Caco-2 (cell line): ENCODE measurements around the gene APOH. TPM values are rescaled to one million over a fixed set of nuclear protein-coding genes. Genes with fewer than 3 reads are reported as not detected.

Experiments
- BruUV-seq: library from RNA; stranded (reverse); fragments of 400-500 nt; replicated peaks from 2 replicates; lab custom pipeline; 2021; lab: Mats Ljungman, UMichigan
- CTCF ChIA-PET: fragments of 300-600 bp; sonication (Branson Sonifier 250); formaldehyde crosslinking; loops from one replicate; lab custom pipeline; 2022; ENCODE audit warnings: antibody characterized with exemption; lab: Charles Lee
- POLR2A ChIA-PET: fragments of 300-600 bp; sonication (Branson Sonifier 250); formaldehyde crosslinking; loops from one replicate; lab custom pipeline; 2022; ENCODE audit warnings: antibody characterized with exemption; lab: Charles Lee
- DNase-seq, 2 experiments: peaks; one replicate each; pipeline versions ENCODE4 v3.0.0 to v3.0.0-alpha.2; 2020 to 2022
- H3K27me3 ChIP-seq: replicated peaks from 2 replicates; pipeline ENCODE4 v1.6.0; 2011; ENCODE audit warnings: low read length; ENCODE audit not compliant: control insufficient read depth, insufficient read depth
- H3K36me3 ChIP-seq: 2 replicates; pipeline ENCODE4 v1.5.1; 2011; ENCODE audit warnings: low read length; ENCODE audit not compliant: control insufficient read depth, insufficient read depth
- H3K4me1 ChIP-seq: fragments of 250-450 bp; sonication (Bioruptor Pico); 2 replicates; pipeline ENCODE4 v1.5.1; 2020; ENCODE audit warnings: mild to moderate bottlenecking
- H3K4me3 ChIP-seq: 2 replicates; pipeline ENCODE4 v1.5.1; 2011; ENCODE audit warnings: low read depth, mild to moderate bottlenecking, control low read depth, low read length
- H3K9me3 ChIP-seq: fragments of 250-450 bp; sonication (Bioruptor Pico); 2 replicates; pipeline ENCODE4 v1.5.1; 2020; ENCODE audit warnings: mild to moderate bottlenecking, moderate library complexity
- H3K27ac Mint-ChIP-seq: one replicate; pipeline ENCODE4 v1.8.0; 2022; ENCODE audit warnings: mixed read lengths; ENCODE audit not compliant: unreplicated experiment
- H3K27me3 Mint-ChIP-seq: one replicate; pipeline ENCODE4 v1.8.0; 2022; ENCODE audit warnings: mixed read lengths; ENCODE audit not compliant: insufficient read depth, unreplicated experiment
- H3K36me3 Mint-ChIP-seq: one replicate; pipeline ENCODE4 v1.8.0; 2022; ENCODE audit warnings: mild to moderate bottlenecking, mixed read lengths; ENCODE audit not compliant: insufficient read depth, unreplicated experiment
- H3K4me1 Mint-ChIP-seq: one replicate; pipeline ENCODE4 v1.8.0; 2022; ENCODE audit warnings: low read depth, mixed read lengths; ENCODE audit not compliant: unreplicated experiment
- H3K4me3 Mint-ChIP-seq: one replicate; pipeline ENCODE4 v1.8.0; 2022; ENCODE audit warnings: mild to moderate bottlenecking, moderate library complexity, mixed read lengths; ENCODE audit not compliant: unreplicated experiment
- H3K9me3 Mint-ChIP-seq: one replicate; pipeline ENCODE4 v1.8.0; 2022; ENCODE audit warnings: mixed read lengths; ENCODE audit not compliant: unreplicated experiment
- intact Hi-C: fragments of 100-400 bp; cut with micrococcal nuclease; formaldehyde crosslinking; loops from one replicate; pipeline ENCODE4 v1.10.0; 2022; ENCODE audit not compliant: unreplicated experiment
- total RNA-seq: library from RNA; stranded (reverse); gene quantifications from 2 replicates; pipeline ENCODE4 v1.2.3, GENCODE V29; 2022
- TF ChIP-seq, protein P1 (sequence below), 2 experiments: fragments of 200-600 bp in 1 of 2; IDR thresholded peaks; 1 replicate in 1 of 2; 2 replicates in 1 of 2; pipeline versions ENCODE4 v1.5.1 to v1.8.0; 2011 to 2022; ENCODE audit warnings: antibody characterized with exemption in 1 of 2, control low read depth in 1 of 2, inconsistent platforms in 1 of 2, low read depth in 1 of 2, low read length in 1 of 2, mild to moderate bottlenecking in 1 of 2, moderate library complexity in 1 of 2; ENCODE audit not compliant: insufficient read depth in 1 of 2, severe bottlenecking in 1 of 2, unreplicated experiment in 1 of 2

Gene APOH
- total RNA-seq, 1 experiment from 2014 or later, result 135 TPM

DNA sequence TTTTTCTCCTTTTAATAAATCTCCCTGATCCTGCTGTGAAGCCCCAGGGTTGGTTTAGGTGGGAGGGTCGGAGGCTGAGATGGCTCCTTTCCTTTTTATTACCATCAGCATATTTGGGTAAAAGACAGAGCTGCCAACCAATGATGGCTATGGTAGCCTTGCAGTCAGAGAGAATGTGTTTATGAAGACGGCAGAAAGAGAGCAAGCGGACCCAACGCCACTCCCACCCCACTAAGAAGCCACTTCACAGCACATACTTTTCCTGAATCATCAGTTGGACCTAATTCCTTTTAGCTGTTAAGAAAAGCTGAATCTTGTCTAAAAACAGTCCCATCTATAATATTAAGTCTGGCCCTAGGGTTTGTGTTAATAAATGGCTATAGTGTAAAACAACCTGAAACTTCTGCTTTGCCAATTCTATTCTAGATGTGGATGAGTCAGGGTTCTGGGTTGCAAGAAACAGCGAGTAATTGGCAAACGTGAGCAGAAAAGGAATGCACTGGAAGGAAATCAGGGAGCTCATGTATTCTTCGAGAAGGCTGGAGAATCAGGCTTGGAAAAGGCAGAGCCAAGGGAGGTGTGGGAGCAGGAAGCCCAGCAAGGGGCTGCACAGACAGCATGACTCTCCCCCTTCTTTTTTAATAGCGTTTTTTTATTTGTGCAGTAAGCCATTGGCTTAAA is 39.2 kb upstream of the APOH start:
- H3K27me3 ChIP-seq, result no peaks in the 10 kb centered on the region
- TF ChIP-seq, protein P1, sequence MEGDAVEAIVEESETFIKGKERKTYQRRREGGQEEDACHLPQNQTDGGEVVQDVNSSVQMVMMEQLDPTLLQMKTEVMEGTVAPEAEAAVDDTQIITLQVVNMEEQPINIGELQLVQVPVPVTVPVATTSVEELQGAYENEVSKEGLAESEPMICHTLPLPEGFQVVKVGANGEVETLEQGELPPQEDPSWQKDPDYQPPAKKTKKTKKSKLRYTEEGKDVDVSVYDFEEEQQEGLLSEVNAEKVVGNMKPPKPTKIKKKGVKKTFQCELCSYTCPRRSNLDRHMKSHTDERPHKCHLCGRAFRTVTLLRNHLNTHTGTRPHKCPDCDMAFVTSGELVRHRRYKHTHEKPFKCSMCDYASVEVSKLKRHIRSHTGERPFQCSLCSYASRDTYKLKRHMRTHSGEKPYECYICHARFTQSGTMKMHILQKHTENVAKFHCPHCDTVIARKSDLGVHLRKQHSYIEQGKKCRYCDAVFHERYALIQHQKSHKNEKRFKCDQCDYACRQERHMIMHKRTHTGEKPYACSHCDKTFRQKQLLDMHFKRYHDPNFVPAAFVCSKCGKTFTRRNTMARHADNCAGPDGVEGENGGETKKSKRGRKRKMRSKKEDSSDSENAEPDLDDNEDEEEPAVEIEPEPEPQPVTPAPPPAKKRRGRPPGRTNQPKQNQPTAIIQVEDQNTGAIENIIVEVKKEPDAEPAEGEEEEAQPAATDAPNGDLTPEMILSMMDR (IDR thresholded peaks at IDR 0.05; ENCODE audit: insufficient read depth in 1 of 2, low read depth in 1 of 2, low read length in 1 of 2, severe bottlenecking in 1 of 2, unreplicated experiment in 1 of 2), result no peak
- H3K36me3 ChIP-seq, result no peaks in the 10 kb centered on the region
- no peak overlapping the region for H3K4me3 ChIP-seq
- no peaks in the 10 kb centered on the region for H3K36me3 Mint-ChIP-seq
- CTCF ChIA-PET, result interaction anchor here (0.7 kb wide), 1 partner anchor 23 kb away, joined by 5 read pairs; no protein-coding TSS in a partner anchor
- peaks cover 19% of the 10 kb centered on the region for H3K9me3 Mint-ChIP-seq
- DNase-seq, result no peak
- no peaks in the 10 kb centered on the region for H3K27me3 Mint-ChIP-seq
- intact Hi-C loops, result no loop called here
- no peak overlapping the region for H3K4me3 Mint-ChIP-seq
- no peaks in the 10 kb centered on the region for H3K4me1 ChIP-seq
- no peaks in the 10 kb centered on the region for H3K4me1 Mint-ChIP-seq
- no TSS peak for BruUV-seq
- H3K9me3 ChIP-seq, result no peaks in the 10 kb centered on the region; the same call in 1 of the 2 replicates
- POLR2A ChIA-PET, result no interaction called here
- no peak overlapping the region for H3K27ac Mint-ChIP-seq

DNA sequence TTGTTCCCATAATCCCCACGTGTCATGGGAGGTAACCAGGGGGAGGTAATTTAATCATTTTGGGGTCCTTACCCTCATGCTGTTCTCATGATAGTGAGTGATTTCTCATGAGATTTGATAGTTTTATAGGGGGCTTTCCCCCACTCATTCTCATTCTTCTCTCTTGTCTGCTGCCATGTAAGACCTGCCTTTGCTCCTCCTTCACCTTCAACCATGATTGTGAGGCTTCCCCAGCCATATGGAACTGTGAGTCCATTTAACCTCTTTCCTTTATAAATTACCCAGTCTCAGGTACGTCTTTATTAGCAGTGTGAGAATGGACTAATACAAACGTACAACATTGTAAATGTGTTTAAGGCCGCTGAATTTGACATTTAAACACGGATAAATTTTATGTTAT is 35.5 kb upstream of the APOH start:
- CTCF ChIA-PET, result no interaction called here

DNA sequence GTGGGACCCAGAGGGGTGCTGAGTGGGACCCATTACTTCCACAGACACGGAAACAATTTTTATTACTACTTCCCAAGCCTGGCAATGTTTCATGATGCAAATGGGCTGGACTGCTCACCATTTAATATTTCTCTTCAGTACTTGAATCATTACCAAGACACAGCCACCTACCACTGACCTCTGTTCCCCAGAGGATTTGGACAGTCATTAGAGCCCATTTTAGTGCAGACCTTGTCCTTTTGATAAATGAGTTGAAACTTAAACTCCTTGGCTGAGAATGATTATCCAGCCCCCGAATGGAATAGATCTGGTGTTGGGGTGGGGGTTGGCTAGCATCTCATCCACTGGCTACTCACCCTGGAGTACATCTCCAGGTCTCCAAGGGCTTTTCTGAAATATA is 33.6 kb upstream of the APOH start:
- Mint-ChIP-seq H3K27me3 (no peaks in the 10 kb centered on the region), H3K4me1 (no peaks in the 10 kb centered on the region), H3K27ac (no peak overlapping the region), H3K9me3 (peaks cover 14% of the 10 kb centered on the region), H3K36me3 (no peaks in the 10 kb centered on the region), H3K4me3 (no peak overlapping the region)
- no peak overlapping the region for H3K4me3 ChIP-seq
- no peaks in the 10 kb centered on the region for H3K36me3 ChIP-seq
- H3K4me1 ChIP-seq, result no peaks in the 10 kb centered on the region
- intact Hi-C loops, result no loop called here
- POLR2A ChIA-PET, result no interaction called here
- BruUV-seq, result no TSS peak
- CTCF ChIA-PET, result no interaction called here
- TF ChIP-seq, protein P1 (IDR thresholded peaks at IDR 0.05; ENCODE audit: insufficient read depth in 1 of 2, low read depth in 1 of 2, low read length in 1 of 2, severe bottlenecking in 1 of 2, unreplicated experiment in 1 of 2), result no peak
- DNase-seq, result no peak
- no peaks in the 10 kb centered on the region for H3K9me3 ChIP-seq
- no peaks in the 10 kb centered on the region for H3K27me3 ChIP-seq

More for the DNA sequence above, 35.5 kb upstream of the APOH start:
- BruUV-seq, result no TSS peak
- Histone ChIP-seq H3K27me3 (no peaks in the 10 kb centered on the region), H3K4me3 (no peak overlapping the region), H3K9me3 (no peaks in the 10 kb centered on the region), H3K36me3 (no peaks in the 10 kb centered on the region), H3K4me1 (no peaks in the 10 kb centered on the region)
- H3K4me1 Mint-ChIP-seq, result no peaks in the 10 kb centered on the region
- no peak overlapping the region for H3K4me3 Mint-ChIP-seq
- peaks cover 14% of the 10 kb centered on the region for H3K9me3 Mint-ChIP-seq
- H3K36me3 Mint-ChIP-seq, result no peaks in the 10 kb centered on the region
- no peak overlapping the region for H3K27ac Mint-ChIP-seq
- TF ChIP-seq, protein P1 (IDR thresholded peaks at IDR 0.05; ENCODE audit: insufficient read depth in 1 of 2, low read depth in 1 of 2, low read length in 1 of 2, severe bottlenecking in 1 of 2, unreplicated experiment in 1 of 2), result no peak
- intact Hi-C loops, result no loop called here
- H3K27me3 Mint-ChIP-seq, result no peaks in the 10 kb centered on the region
- POLR2A ChIA-PET, result no interaction called here
- DNase-seq, result no peak
